NB4 (cell line): ENCODE results near the gene VAT1.

Experiments
- MAX ChIP-seq: IDR thresholded peaks from 2 replicates; pipeline ENCODE4 v1.6.1; 2011; ENCODE audit warnings: low read depth, low read length
- POLR2A ChIP-seq: IDR thresholded peaks from 2 replicates; pipeline ENCODE4 v1.6.1; 2011; ENCODE audit warnings: mild to moderate bottlenecking; ENCODE audit not compliant: insufficient read length; ENCODE audit errors: extremely low read depth
- TF ChIP-seq, protein P1 (sequence below): IDR thresholded peaks from one replicate; pipeline ENCODE4 v1.5.1; 2012; ENCODE audit warnings: low read depth, low read length

GRCh38 chr17:43018008-43018853 lies 4.0 kb downstream of the VAT1 start:
- no peak for TF ChIP-seq POLR2A
- TF ChIP-seq, protein P1, sequence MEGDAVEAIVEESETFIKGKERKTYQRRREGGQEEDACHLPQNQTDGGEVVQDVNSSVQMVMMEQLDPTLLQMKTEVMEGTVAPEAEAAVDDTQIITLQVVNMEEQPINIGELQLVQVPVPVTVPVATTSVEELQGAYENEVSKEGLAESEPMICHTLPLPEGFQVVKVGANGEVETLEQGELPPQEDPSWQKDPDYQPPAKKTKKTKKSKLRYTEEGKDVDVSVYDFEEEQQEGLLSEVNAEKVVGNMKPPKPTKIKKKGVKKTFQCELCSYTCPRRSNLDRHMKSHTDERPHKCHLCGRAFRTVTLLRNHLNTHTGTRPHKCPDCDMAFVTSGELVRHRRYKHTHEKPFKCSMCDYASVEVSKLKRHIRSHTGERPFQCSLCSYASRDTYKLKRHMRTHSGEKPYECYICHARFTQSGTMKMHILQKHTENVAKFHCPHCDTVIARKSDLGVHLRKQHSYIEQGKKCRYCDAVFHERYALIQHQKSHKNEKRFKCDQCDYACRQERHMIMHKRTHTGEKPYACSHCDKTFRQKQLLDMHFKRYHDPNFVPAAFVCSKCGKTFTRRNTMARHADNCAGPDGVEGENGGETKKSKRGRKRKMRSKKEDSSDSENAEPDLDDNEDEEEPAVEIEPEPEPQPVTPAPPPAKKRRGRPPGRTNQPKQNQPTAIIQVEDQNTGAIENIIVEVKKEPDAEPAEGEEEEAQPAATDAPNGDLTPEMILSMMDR, result no peak
- TF ChIP-seq MAX, result no peak
